Measurements from ENCODE around the gene RAPGEF6. TPM values are rescaled to one million over a fixed set of nuclear protein-coding genes. Genes with fewer than 3 reads are reported as not detected.
"Not testable (repeated sequence)": the region's sequence is repeated elsewhere in the genome, so short reads cannot be mapped to it uniquely, and the experiment has no call there.

The RAPGEF6 gene
- total RNA-seq, 2 donors from 2014 or later = 35.9 to 62.2 TPM

DNA sequence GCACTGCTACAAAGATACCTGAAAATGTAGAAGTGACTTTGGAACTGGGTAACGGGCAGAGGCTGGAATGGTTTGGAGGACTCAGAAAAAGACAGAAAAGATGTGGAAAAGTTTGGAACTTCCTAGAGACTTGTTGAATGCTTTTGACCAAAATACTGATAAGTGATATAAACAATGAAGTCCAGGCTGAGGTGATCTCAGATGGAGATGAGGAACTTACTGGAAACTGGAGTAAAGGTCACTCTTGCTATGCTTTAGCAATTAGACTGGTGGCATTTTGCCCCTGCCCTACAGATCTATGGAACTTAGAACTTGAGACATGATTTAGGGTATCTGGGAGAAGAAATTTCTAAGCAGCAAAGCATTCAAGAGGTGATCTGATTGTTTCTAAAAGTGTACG is 41.6 kb downstream of the RAPGEF6 start:
- peak overlapping the region in 1 of 2 donors; percentile 35 for H3K27ac Mint-ChIP-seq
- not testable (repeated sequence) for ATAC-seq; DNase-seq (ENCODE audit: low spot score in 2 of 2); H3K9me3 Mint-ChIP-seq
- H3K36me3 Mint-ChIP-seq = peaks cover 0 to 19% of the 10 kb centered on the region in 2 donors

DNA sequence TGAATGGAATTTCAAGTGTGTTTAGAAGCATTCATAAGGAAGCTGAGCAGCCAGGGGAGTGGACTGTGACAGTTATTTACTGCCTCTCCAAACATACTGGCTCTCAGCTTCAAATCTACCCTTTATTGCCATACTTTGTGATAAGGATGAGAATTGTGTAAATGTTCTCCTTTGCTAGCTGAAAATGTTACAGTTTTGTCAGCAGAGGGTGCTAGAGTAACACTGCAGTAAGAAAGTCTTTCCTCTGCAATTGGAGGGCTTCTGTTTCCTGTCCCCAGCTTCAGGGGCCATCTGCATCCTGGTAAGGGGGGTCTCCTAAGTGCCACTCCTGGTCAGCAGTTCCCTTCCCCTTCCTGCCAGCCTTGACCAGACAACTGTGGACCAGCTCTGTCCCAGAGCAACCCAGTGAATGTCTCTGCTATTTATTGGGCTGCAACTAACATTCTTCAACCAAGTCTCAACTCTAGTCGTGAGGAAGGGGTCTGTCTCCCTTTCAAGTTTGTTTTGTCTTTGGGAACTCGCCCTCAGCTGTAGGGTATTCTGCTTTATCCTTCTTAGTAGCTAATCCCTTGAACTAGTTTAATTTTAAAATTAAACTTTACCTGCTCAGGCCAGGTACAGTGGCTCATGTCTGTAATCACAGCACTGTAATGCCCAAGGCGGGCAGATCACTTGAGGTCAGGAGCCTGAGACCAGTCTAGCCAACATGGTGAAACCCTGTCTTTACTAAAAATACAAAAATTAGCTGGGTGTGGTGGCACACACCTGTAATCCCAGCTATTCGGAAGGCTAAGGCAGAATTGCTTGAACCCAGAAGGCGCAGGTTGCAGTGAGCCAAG is 45.3 kb downstream of the RAPGEF6 start:
- ATAC-seq (peak; percentile 29 to 52), DNase-seq (ENCODE audit: low spot score in 2 of 2) (peak in 1 of 2 donors; percentile 21)

DNA sequence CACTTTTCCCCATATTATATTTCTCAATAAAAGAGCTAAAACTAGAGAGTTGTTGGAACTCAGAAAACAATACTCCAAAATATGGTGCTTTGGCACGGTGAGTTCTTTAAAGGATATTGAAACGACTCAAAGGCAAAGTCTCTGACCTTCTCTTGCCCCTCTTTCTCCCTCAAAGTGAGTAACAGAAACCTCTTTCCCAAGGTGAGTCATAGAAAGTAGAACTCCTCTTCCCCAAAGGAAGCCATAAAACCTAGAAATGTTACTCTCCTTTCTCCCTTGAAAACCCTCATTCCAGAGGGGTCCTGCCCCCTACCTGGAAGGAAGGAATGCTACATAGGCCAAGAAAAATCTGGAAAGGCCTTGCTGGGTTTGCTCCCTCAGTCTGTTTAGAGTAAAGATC is 47.5 kb downstream of the RAPGEF6 start:
- H3K9me3 Mint-ChIP-seq = no peaks in the 10 kb centered on the region
- DNase-seq (ENCODE audit: low spot score in 2 of 2) (no peak), ATAC-seq (peak in 1 of 2 donors; percentile 61)
- peaks cover 0 to 5% of the 10 kb centered on the region in 2 donors for H3K36me3 Mint-ChIP-seq
- no peak overlapping the region for H3K27ac Mint-ChIP-seq

More for the DNA sequence above, 45.3 kb downstream of the RAPGEF6 start:
- peaks cover 0 to 12% of the 10 kb centered on the region in 2 donors for H3K36me3 Mint-ChIP-seq
- H3K9me3 Mint-ChIP-seq = no peaks in the 10 kb centered on the region
- no peak overlapping the region for H3K27ac Mint-ChIP-seq

- ATAC-seq = no peak
- H3K36me3 Mint-ChIP-seq = peaks cover 7 to 44% of the 10 kb centered on the region in 2 donors
Measured at GRCh38 chr5:131581702-131582101, 53.3 kb downstream of the RAPGEF6 start.

GRCh38 chr5:131579917-131580671 is 54.9 kb downstream of the RAPGEF6 start:
- peaks cover 4 to 28% of the 10 kb centered on the region in 2 donors for H3K9me3 Mint-ChIP-seq
- DNase-seq (ENCODE audit: low spot score in 2 of 2) (no peak), ATAC-seq (no peak)
- peaks cover 7 to 40% of the 10 kb centered on the region in 2 donors for H3K36me3 Mint-ChIP-seq
- no peak overlapping the region for H3K27ac Mint-ChIP-seq

More at GRCh38 chr5:131581702-131582101, 53.3 kb downstream of the RAPGEF6 start:
- peak overlapping the region in 1 of 2 donors; percentile 39 for H3K27ac Mint-ChIP-seq
- peaks cover 4 to 28% of the 10 kb centered on the region in 2 donors for H3K9me3 Mint-ChIP-seq
- DNase-seq (ENCODE audit: low spot score in 2 of 2) = no peak

DNA sequence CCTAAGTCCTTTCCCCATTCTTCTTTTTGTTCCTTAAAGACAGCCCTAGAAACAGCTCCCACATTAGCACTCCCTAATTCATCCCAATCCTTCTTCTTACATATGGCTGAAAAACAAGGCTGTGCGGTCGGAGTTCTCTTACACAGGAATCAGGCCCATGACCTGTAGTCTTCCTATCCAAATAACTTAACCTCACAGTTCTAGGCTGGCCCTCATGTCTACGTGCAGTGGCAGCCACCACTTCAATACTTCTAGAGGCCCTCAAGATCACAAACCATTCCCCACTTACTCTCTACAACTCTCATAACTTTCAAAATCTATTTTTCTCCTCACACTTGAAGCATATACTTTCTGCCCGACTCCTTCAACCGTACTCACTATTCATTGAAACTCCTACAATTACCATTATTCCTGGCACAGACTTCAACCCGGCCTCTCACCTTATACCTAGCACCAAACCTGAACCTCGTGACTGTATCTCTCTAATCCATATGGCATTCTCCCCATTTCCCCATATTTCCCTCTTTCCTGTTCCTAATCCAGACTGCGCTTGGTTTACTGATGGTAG is 59.3 kb downstream of the RAPGEF6 start:
- Mint-ChIP-seq H3K36me3 (peaks cover 2 to 50% of the 10 kb centered on the region in 2 donors), H3K27ac (no peak overlapping the region), H3K9me3 (peaks cover 11 to 34% of the 10 kb centered on the region in 2 donors)
- ATAC-seq (no peak), DNase-seq (ENCODE audit: low spot score in 2 of 2) (no peak)

DNA sequence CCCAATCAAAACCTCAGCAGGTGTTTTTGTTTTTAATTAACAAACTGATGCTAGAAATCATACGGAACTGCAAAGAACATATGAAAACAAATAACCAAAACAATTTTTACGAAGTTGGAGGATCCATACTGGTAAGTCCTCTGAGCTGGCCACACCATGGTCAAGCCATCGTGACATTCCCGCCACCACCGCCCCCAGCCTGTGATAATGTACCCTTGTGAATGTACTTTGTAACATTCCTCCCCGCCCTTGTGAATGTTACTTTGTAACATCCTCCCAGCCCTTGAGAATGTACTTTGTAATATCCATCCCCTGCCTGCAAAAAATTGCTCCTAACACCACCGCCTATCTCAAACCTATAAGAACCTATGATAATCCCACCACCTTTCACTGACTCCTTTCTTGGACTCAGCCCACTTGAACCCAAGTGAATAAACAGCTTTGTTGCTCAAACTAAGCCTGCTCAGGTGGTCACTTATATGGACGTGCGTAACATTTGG is 63.3 kb downstream of the RAPGEF6 start:
- no peak for ATAC-seq
- DNase-seq (ENCODE audit: low spot score in 2 of 2) = no peak
- H3K36me3 Mint-ChIP-seq = peaks cover 0 to 45% of the 10 kb centered on the region in 2 donors

GRCh38 chr5:131570757-131571156 is 64.3 kb downstream of the RAPGEF6 start:
- H3K36me3 Mint-ChIP-seq = peaks cover 0 to 47% of the 10 kb centered on the region in 2 donors
- H3K9me3 Mint-ChIP-seq = peaks cover 8 to 18% of the 10 kb centered on the region in 2 donors
- ATAC-seq (no peak), DNase-seq (ENCODE audit: low spot score in 2 of 2) (no peak)
- H3K27ac Mint-ChIP-seq = peak overlapping the region in 1 of 2 donors; percentile 39

More for the DNA sequence above, 63.3 kb downstream of the RAPGEF6 start:
- peak overlapping the region in 1 of 2 donors; percentile 47 for H3K27ac Mint-ChIP-seq
- peaks cover 8 to 18% of the 10 kb centered on the region in 2 donors for H3K9me3 Mint-ChIP-seq

DNA sequence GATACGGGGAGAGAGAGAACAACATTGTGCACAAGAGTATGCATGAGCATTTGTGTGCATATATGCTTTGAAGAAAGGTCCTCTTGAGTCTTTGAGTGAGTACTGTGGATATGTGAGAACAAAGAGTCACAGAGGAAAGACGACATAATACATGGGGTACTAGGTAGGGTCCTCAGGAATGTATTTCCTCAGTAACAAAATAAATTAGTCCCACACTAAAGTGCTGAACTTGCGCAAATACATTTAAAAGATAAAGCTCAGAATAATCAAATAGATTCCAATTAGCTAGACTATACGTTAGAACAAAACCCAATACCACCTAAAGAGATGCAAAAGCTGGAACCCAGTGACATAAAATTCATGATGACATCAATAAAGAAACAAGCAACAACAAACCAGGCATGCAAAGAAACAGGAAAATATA is 70.8 kb downstream of the RAPGEF6 start:
- Mint-ChIP-seq H3K36me3 (peaks cover 0 to 28% of the 10 kb centered on the region in 2 donors), H3K9me3 (no peaks in the 10 kb centered on the region), H3K27ac (no peak overlapping the region)
- no peak for ATAC-seq
- no peak for DNase-seq (ENCODE audit: low spot score in 2 of 2)

DNA sequence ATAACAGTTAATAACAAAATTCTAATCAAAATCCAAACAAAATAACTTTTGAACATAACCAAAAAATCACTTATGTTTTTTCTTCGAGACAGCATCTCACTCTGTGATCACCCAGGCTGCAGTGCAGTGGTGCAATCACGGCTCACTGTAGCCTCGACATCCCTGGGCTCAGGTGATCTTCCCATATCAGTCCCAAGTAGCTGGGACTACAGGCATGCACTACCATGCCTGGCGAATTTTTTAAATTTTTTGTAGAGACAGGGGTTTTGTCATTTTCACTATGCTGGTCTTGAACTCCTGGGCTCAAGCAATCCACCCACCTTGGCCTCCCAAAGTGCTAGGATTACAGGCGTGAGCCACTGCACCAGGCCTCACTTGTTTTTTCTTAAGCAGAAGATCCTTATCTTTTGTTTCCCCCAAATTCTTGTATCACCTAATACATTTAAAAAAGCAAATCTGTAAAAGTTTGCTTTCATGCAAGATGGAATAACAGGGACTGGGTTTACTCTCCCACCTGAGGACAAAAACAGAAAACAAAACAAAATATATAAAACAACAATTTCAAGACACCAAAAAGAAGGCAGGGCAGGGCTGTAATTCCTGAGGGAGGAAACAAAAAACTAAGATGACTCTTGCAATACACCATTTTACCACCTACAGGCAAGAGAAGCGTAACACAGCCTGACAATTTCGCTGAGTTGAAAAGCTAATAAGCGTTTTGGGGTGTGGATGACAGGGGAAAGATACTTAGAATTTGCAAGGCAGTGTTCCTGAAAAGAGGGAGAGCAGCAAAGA is 71.4 kb downstream of the RAPGEF6 start:
- H3K36me3 Mint-ChIP-seq = peaks cover 0 to 25% of the 10 kb centered on the region in 2 donors
- DNase-seq (ENCODE audit: low spot score in 2 of 2) (no peak), ATAC-seq (no peak)
- H3K27ac Mint-ChIP-seq = no peak overlapping the region
- no peaks in the 10 kb centered on the region for H3K9me3 Mint-ChIP-seq

DNA sequence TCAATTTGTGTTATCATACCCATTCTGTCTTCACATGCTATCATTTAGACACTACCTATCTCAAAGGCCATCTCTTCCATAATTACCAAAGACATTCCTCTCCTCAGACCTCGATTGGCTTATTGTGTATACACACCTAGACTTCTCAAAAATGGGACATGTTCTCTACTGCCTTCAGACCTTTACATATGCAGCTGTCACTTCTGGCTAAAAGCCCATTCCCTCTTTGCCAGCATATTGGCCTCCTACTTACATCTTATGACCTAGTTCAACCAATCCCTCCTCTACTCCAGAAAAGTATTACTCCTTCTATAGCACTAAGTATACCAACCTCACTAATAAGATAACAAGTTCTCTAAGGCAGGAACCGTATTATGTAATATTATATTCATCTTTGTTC is 84.4 kb downstream of the RAPGEF6 start:
- Mint-ChIP-seq H3K27ac (peak overlapping the region in 1 of 2 donors; percentile 34), H3K9me3 (peaks cover 0 to 12% of the 10 kb centered on the region in 2 donors), H3K36me3 (peaks cover 10 to 56% of the 10 kb centered on the region in 2 donors)
- DNase-seq (ENCODE audit: low spot score in 2 of 2) (no peak), ATAC-seq (no peak)

DNA sequence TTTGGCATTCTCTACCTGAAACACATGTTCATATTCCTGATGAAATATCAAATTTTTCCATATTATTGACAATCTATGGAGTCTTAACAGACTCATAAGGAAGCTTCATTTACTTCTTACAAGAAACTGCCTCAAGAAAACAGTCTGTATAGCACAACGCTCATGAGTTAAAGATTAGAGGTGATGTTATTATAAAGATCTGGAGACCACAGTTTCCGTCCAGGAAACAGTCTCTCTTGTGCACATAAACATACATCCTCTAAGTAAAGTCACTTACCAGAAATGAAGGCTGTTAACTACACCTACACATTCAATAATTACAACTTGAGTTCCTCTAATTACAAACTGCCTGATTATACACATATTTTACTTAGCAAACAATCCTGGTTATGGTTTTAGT is 86.9 kb downstream of the RAPGEF6 start:
- peak; percentile 81 to 90 for ATAC-seq
- H3K27ac Mint-ChIP-seq = peak overlapping the region; percentile 95 to 99
- H3K9me3 Mint-ChIP-seq = peaks cover 0 to 6% of the 10 kb centered on the region in 2 donors
- DNase-seq (ENCODE audit: low spot score in 2 of 2) = no peak
- H3K36me3 Mint-ChIP-seq = peaks cover 3 to 52% of the 10 kb centered on the region in 2 donors

GRCh38 chr5:131545845-131546244 is 89.2 kb downstream of the RAPGEF6 start:
- peak overlapping the region; percentile 42 to 78 for H3K27ac Mint-ChIP-seq
- ATAC-seq (no peak), DNase-seq (ENCODE audit: low spot score in 2 of 2) (no peak)
- peaks cover 0 to 45% of the 10 kb centered on the region in 2 donors for H3K36me3 Mint-ChIP-seq
- H3K9me3 Mint-ChIP-seq = no peaks in the 10 kb centered on the region

DNA sequence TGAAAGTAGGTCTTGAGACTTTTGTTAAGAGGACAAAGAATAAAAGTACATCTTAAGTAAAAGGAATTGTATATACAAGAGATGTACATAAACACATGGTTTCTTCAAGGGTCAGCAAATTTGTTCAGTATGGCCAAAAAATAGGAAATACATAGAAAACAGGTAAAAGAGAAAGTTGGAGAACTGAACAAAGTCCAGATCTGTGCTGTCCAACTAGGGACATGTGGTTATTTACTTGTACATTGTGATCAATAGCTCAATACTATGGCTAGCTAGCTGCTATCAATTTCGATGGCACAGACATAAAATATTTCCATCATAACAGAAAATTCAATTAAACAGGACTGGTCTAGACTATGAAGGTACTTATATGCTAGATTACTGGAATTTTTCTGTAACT is 92.3 kb downstream of the RAPGEF6 start:
- no peaks in the 10 kb centered on the region for H3K9me3 Mint-ChIP-seq
- ATAC-seq (no peak), DNase-seq (ENCODE audit: low spot score in 2 of 2) (no peak)
- H3K36me3 Mint-ChIP-seq = peaks cover 0 to 44% of the 10 kb centered on the region in 2 donors
- H3K27ac Mint-ChIP-seq = peak overlapping the region; percentile 44 to 95

DNA sequence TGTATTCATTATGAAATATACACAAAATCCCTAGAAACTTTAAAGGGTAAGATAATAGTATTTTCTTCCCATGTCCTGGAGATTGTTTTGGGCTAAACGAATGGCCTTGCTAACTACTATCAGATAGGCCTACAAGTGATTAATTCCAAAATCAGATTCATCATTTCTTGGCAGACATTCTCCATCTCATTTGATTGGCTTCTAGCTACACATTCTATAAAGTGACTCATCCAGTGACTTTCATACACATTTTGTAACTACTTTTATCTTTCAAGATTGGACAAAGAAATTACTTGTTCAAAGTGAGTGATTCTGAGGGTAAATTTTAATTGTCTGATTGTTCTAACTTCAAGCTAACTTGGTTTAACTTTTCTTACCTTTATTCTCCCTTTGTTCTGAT is 93.3 kb downstream of the RAPGEF6 start:
- DNase-seq (ENCODE audit: low spot score in 2 of 2) (no peak), ATAC-seq (peak; percentile 78 to 81)
- Mint-ChIP-seq H3K27ac (peak overlapping the region; percentile 47 to 95), H3K9me3 (no peaks in the 10 kb centered on the region), H3K36me3 (peaks cover 0 to 38% of the 10 kb centered on the region in 2 donors)

- ATAC-seq (no peak), DNase-seq (ENCODE audit: low spot score in 2 of 2) (no peak)
- Mint-ChIP-seq H3K9me3 (no peaks in the 10 kb centered on the region), H3K36me3 (peaks cover 0 to 37% of the 10 kb centered on the region in 2 donors), H3K27ac (peak overlapping the region; percentile 47 to 95)
Measured at GRCh38 chr5:131541071-131541470, 94.0 kb downstream of the RAPGEF6 start.

All from activated naive CD4-positive, alpha-beta T cell treated with anti-CD3 and anti-CD28 coated beads, Interleukin-2, amount 50 U/mL, for 72 hours (primary cell).